NK-92 treated with Interleukin-12 subunit alpha and Interleukin-12 subunit beta, amount 100 ng/mL, for 24 hours (cell line): Measurements from ENCODE around the gene ZNF408.

Source experiments
- DNase-seq: peaks from one replicate; lab custom pipeline; 2025; lab: John Stamatoyannopoulos, UW

Gene ZNF408

DNA sequence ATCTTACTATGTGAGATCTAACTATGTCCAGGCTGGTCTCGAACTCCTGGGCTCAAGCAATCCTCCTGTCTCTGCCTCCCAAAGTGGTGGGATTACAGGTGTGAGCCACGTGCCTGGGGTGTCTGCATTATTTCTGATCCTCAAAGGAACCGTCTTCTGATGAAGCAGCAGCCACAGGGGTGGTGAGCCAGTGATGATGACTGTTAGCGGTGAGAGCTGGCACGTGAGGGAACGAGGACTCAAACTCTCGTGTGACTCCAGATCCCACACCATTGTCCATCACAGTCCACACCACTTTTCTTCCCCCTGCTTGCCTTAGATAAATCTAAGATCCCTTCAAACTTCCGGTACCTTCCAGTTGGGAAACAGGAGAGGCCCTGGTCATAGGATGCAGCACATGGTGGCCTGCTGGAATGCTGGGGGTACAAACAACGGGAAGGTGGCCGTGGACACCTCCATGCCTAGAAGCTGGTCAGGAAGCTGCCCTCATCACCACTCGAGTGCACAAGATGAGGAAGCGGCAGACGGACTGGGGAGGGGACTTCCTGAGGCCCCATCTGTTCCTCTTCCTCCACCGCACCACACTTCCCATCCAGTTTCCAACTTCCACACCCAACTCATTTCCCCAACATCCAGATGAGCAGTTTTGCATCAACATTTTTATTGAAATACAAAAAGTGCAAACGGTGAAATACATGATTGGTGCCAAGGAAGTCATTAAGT is 24.2 kb upstream of the ZNF408 start:
- DNase-seq: no peak

DNA sequence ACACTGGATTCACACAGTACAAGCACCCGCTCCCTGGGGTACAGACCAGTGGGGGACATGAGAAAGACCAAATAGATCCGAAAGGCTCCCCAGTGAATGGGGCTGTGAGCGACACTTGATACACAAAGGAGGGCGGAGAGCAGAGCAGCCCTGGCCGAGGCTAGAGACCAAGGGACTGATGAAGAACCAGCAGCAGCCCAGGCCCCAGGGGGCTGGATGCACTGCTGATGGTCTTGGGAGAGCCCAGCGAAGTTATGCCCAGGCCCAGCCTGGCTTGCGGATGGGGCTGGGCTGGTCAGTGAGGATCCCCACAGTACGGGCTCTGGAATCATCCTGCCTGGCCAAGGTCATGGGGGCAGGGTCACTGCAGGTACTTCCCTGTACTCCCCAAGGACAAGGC is 23.7 kb upstream of the ZNF408 start:
- no peak for DNase-seq

DNA sequence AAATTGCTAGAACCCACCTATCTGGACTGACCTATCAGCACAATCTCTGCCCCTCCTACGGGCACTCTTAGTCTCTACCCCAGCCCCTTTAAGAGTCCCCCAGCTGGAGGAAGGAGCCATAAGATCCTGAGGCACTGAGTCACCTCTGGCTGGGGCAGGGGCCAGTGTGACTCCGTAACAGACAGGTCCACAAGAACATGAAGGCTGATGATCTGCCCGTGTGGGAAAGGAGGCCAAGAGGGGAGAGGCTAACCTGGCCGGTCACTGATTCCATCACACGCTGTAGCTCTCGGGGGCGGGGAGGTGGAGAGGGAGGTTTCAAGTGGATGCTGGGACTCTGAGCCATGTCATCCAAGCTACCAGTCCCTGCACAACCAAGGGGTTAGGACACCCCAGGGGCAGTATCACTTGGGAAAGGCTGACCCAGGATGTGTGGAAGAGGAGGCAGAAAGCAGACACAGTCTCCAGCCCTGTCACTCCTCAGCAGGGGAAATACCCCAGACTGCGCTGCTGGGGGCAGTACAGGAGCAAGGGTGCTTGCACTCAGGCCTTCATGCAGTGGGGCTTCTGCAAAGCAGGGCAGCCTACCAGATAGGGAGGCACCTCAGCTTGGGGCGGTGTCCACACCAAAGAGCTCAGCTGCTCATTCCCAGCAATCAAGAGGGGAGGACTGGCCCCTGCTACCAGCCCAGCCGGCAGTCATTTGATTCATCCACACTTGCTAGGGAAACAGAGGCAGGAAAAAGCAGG is 22.7 kb upstream of the ZNF408 start:
- no peak for DNase-seq

DNA sequence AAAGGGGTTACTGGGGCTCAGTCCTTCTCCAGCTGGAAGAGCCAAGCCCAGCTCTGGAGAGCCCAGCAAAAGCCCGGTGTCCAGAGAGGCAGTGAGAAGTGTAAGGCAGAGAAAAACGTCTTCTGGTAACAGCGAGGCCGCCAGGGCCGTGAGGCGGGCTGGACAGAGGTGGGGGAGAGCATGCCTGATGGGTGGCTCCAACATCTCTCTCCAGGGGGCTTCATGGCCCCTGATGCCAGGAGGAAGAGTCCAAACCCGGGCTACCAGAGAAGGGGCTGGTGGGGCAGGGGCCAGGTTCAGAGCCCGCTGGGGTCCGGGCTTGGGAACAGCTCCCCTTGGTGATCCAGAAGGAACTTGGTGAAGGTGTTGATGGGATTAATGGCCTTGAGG is 22.1 kb upstream of the ZNF408 start:
- no peak for DNase-seq

DNA sequence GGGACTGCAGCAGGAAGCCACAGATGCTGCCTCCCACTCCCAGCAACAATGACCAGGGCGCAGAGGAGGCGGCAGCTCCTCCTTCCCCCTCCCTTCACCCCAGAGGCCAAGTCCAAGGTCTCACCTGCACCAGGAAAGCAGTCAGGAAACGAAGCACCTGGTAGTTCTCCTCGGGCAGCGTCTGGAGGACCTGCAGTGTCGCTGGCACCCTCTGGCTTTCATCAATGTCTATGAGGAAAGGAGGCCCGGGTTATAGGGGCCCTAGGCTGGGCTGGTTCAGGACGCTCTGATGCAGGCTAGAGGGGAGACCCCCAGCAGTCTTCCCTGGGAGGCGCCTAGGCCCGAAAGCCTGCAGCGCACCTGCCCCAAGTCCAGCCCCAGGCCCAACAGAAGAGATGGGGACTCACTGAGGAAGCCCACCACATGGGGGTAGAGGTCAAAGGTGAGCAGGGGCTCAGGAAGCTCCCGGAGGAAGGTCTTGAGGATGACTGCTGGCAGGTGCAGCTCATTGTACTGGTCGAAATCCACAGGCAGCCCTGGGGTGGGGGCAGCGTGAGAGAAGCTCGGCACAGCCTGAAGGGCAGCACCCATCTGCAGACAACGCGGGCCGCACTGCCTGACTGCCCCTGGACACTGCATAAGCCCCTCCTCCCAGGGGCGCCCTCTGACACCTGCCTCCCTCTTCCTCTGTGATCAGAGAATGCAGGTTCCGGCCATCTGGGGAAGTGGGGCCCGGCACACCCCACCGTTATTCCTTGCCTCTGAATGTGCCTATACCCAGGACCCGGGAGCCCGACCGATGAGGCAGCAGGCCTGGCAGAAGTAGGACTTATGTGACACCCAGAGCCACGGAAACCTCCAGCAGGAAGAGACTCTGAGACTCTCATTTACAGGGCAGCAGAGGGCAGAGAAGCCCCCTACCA is 21.3 kb upstream of the ZNF408 start:
- DNase-seq: no peak

DNA sequence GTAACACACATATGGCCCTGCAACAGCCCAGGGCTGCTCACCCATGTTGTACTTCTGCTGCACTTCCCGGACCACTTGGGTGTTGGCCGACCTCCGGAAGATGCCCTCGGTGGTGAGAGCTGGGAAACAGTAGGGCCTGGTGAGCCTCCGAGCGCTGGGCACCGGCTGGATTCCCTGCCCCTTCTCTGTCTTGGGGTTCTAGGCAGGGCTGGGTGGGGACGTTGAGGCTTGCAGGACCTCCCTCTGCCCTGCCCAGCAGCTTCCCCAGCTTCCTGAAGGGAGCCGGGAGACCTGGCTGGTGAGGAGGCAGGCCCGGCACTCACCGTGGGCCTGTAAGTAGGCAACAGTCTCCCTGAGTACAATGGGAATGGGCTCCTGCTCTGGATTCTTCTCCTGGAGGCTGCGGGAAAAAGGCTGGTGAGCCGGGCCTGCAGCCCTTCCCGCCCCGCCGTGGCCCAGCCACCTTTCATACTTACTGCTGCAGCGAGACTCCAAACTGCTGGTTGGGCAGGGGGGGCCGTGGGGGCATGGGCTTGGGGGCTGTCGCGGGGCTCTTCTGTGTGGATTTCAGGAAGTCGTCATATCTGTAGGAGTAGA is 20.6 kb upstream of the ZNF408 start:
- no peak for DNase-seq

DNA sequence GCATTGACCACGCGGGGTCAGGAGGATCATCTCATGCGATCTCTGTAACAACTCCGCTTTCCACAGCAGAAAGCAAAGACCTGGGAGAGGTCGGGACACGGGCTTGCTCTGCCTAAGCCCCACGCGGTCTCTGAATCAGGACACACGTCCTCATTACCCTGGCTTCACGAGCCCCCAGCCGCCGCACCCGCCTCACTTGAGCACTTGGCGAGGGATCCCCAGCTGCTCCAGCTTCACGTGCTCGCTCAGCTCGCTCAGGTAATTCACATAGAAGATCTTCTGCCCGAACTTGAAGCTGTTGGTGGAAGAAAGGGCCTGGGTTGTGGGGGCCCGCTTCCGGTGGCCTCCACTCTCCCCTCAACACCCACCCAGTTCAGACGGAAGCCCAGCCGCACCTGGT is 20.0 kb upstream of the ZNF408 start:
- DNase-seq: no peak

DNA sequence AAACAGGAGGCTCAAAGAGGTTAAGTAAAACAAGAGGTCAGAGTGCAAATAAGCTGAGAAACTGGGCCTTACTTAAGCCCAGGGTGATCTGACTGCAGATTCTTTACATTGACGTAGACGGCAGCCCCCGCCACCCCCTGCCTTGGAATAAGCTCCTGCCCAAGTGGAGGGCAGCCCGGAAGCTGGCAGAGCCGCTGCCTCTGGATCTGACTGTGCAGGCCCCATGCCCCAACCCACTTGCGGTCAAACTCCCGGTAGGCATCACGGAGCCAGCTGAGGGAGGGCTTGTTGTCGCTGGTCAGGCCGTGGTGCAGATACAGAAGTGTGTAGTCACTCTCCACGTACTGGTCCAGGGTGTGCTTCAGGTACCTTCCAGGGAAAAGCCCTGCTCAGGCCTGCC is 19.0 kb upstream of the ZNF408 start:
- DNase-seq: no peak

DNA sequence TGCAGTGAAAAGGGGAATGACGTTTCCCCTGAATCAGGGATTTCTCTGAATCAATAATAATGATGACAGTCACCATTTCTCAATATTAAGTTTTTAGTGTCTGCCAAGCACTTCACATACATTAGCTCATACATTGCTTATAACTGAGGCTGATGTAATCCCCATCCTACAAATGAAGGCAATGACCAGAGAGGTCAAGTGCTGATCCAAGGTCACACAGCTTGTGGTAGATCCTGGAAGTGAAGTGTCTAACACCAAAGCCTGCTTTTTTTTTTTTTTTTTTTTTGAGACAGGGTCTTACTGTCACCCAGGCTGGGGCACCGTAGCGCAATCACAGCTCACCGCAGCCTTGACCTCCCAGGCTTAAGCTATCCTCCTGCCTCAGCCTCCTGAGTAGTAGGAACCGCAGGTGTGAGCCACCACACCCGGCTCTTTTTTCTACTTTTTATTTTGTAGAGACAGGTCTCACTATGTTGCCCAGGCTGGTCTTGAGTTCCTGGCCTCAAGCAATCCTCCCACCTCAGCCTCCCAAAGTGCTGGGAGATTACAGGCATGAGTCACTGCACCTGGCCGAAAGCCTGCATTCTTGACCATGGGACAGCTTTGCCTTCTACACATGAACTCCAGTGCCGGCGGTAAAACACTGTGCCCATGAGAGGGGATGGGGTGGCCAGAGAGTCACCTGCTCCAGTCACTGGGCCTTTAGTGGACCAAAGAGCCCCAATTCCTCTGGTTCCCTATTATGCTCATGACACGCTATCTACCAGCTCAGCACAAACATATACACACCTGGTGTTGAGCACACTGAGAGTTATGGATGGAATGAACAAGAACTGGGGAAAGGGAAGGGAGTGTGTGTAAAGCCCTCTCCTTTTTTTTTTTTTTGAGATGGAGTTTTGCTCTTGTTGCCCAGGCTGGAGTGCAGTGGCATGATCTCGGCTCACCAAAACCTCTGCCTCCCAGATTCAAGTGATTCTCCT is 17.8 kb upstream of the ZNF408 start:
- DNase-seq: no peak

DNA sequence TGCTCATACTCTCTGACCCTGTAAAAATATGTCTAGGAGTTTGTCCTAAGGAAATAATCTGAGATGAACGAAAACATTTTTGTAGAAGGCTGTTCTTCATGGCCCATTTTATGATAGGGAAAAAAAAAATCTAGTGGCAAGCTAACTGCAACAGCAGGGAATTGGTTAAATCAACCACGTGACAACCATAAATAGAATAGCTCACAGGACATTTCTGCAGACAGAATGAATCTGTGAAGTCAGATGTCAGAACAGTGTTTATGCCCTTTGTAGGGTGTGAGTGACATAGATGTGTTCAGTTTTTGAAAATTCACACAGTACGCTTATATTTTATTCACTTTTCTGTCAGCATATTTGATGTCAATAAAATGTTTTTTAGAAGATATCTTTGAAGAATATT is 16.5 kb upstream of the ZNF408 start:
- DNase-seq: no peak

DNA sequence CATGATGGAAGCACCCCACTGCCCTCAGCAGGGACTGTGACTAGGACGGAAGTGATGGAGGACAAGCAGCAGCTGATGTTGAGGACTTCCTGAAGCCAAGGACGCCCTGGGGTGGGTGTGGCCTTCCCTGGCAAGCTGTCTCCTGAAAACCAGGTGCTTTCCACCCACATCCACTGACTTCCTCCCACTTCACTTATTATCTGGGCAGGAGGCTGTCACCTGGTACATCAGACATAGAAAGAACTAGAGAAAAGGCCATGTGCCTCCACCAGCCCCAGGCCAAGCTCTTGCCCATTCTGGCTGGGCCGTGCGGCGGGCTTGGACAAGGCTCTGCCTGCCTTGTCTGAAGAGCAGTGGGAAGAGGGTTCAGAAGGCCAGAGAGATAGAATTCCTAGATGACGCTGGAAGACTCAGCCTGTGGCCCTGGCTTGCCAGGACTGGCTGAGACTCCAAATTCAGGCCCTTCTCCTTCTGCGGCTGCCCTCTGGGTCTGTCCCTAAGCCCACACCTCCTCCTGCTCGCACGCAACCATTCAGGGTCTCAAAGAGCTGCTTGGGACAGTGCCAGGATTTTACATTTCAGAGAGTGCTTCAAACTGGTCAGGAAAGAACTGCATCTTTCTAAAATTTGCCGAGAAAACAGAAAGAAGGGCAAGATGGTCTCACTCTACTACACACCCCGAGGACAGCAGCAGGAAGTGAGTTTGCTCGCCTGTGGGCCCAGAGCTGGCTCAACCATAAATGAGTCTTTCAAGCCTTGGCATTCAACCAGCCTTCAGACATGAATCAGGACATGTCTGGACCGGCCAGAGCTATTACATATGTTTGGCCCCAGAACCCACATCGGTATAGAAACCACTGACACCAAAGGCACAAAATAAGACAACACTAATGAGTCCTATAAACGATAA is 13.7 kb upstream of the ZNF408 start:
- no peak for DNase-seq

DNA sequence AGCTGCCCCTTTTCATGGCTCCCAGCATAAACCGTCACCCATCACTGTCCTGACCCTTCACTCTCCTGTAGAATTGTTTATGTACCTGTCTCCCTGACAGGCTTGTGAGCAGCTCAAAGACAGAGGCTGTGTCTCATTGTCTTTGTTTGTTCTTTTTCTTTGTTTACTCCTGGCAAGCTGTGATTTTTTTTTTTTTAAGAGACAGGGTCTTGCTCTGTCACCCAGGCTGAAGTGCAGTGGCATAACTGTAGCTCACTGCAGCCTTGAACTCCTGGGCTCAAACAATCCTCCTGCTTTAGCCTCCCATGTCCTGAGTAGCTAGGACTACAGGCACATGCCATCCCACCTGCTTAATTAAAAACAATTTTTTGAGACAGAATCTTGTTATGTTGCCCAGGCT is 10.1 kb upstream of the ZNF408 start:
- no peak for DNase-seq

DNA sequence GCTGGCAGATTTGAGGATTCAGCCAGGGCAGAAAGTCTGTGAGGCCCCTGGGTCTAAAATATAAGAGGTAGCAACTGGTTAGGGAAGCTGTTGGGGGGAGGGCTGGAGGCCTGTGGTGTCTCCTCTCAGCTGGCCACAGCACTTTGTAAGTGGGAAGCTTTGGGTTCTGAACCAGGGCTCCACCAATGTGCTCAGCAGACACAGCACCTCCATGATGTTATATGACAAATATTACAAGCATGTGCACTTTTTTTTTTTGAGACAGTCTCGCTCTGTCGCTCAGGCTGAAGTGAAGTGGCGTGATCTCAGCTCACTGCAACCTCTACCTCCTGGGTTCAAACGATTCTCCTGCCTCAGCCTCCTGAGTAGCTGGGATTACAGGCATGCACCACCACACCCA is 8.4 kb upstream of the ZNF408 start:
- no peak for DNase-seq

DNA sequence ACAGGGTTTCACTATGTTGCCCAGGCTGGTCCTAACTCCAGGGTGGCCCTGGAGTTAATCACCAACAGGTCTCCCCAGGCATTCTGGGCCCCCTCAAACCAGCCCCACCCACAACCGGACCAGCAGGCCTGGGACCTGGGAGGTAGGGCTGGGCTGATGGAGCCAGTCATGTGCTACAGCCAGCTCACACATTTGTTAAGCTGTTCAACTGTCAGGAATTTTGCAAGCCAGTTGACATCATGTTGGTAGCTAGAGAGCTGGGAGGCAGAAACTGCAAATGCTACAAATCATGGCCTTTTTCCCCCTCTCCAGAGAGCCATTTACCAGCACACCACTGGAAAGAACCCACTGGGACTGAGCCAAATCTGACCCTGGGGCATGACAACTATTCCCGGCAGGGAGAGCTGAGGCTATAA is 7.2 kb upstream of the ZNF408 start:
- DNase-seq: no peak

DNA sequence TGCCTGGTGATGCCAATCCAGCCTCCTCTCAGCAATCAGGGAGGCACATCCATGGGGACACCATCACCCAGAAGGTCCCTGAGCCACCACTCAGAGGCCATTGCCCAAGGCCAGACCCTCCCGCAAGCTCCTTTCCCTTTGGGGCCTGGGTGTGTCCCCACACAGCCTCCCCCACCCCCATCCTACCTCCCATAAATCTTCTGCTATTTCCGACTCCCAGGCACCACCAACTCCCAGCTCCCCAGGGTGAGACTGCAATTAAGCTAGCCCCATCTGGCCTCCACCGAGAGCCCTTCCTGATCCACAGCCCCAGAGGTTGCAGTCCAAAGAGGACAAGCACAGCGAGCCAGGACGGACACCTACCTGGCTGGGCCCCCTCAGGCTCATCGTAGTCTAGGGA is 6.8 kb upstream of the ZNF408 start:
- DNase-seq: no peak

DNA sequence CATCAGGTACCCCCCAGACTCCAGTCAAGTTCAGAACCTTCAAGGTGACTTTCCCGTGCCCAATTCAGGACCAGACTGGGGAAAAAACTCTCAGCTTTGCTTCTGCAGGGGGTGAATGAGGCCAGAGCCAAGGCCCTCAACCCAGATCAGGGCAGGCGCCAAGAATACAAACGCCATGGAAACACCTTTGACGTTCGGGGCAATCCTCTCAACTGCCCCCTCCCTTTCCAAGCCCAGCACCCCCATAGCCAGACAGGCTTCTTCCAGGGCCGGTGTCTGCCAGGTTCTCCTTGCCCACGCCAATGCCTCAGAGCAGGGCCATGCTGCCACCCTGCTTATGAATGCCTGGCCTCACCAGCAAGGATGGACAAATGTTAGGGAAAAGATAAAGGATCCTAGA is 6.2 kb upstream of the ZNF408 start:
- DNase-seq: no peak

DNA sequence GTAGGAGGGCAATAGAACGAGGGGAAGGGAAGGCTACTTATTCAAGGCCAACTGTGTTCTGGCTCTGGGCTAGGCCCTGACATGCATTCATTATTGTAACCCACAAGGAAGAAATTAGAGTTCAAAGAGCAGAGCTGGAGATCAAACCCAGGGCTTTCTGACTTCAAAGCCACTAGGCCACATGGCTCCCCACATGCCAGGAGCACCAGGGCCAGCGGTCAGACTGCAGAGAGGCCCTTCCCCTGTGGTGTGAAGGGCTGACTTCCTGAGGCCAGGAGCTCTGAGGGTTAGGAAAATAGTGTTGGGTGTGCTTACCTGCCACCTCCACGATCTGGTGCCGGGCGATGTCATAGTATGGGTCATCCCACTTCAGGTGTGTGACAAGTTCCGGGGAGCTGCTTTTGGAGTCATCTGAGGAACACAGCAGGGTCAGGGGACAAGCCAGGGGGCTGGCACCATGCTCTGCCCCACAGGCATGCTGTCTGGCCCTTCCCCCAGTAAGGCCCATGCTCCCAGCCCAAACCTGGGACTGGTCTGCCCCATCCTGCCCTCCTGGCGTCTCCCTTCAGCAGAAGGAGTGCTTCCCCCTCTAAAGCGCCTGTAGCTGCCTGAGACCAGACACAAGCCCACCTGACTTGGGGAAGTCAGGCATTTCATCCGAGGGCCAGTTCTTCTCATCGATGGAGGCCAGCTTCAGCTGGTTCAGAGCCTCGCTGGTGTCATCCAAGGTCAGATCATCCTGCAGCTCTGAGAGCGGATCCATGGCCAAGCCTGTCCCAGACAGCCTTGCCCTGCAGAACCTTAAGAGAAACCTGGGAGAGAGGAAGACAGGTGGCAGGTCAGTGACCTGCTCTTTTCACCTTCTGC is 5.3 kb upstream of the ZNF408 start:
- no peak for DNase-seq

DNA sequence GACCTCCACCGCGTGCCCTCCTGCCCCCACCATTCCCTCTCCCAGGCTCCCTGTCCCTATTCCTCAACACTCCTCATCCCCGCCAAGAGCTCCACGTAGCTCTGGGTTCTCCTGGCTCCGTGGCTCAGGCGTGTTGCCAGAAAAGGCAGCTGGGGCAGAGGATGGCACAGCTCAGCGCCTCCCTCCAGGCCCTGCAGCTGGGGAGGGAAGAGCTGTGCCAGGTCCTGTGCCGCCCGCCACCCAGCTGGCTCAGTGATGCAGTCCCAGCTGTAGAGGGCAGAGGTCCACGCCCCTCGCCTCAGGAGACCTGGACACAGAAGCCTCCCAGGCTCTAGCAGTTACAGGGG is 4.6 kb upstream of the ZNF408 start:
- DNase-seq: no peak

DNA sequence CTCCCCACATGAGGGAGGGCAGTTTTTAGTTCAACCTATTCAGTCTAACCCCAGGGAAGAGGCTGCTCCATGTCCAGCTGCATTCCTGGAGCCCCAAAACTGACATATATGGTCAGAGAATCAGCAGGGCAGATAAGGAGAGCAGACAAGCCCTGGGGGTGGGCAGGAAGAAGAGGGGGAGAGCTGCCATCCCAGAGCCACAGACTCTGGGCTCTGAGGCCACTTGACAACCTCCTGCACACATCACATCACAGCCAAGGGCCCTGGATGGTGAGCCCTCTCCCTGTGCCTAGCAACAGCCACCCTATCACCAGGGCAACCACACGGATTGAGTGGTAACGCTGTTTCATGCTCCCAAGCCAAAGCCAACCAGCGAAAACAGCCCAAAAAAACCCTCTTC is 3.5 kb upstream of the ZNF408 start:
- DNase-seq: no peak
